Neural cell (in vitro differentiated cells): Measurements from ENCODE around the gene APRT. TPM values are rescaled to one million over a fixed set of nuclear protein-coding genes. Genes with fewer than 3 reads are reported as not detected.

Experiments
- H2AFZ ChIP-seq: fragments of 200-600, 300-800 bp; sonication (generic), shearing (Covaris generic); 2 replicates; pipeline ENCODE4 v1.6.0; 2014; ENCODE audit warnings: low read depth, mild to moderate bottlenecking, antibody characterized with exemption, low read length, moderate library complexity
- H3F3A ChIP-seq: fragments of 200-600 bp; shearing (Covaris generic); 2 replicates; pipeline ENCODE4 v1.6.1; 2016; ENCODE audit warnings: mild to moderate bottlenecking, moderate library complexity, mixed read lengths, antibody characterized with exemption, low read length; ENCODE audit not compliant: insufficient read depth, poor library complexity, severe bottlenecking
- H3K27ac ChIP-seq: fragments of 200-600, 300-800 bp; sonication (generic), shearing (Covaris generic); 2 replicates; pipeline ENCODE4 v1.5.1; 2014; ENCODE audit warnings: mild to moderate bottlenecking, low read length, moderate library complexity
- H3K27me3 ChIP-seq: fragments of 300-800, 200-600 bp; sonication (generic), shearing (Covaris generic); 2 replicates; pipeline ENCODE4 v1.6.0; 2014; ENCODE audit warnings: mild to moderate bottlenecking, low read depth, low read length, moderate library complexity; ENCODE audit not compliant: insufficient read depth
- H3K36me3 ChIP-seq: fragments of 300-800, 200-600 bp; sonication (generic), shearing (Covaris generic); 2 replicates; pipeline ENCODE4 v1.5.1; 2014; ENCODE audit warnings: mild to moderate bottlenecking, antibody characterized with exemption, low read length, moderate library complexity; ENCODE audit not compliant: insufficient read depth
- H3K4me2 ChIP-seq: fragments of 300-800, 200-600 bp; sonication (generic), shearing (Covaris generic); 2 replicates; pipeline ENCODE4 v1.6.0; 2014; ENCODE audit warnings: mild to moderate bottlenecking, low read length
- H3K4me3 ChIP-seq: fragments of 300-800, 200-600 bp; sonication (generic), shearing (Covaris generic); 2 replicates; pipeline ENCODE4 v1.5.1; 2014; ENCODE audit warnings: mild to moderate bottlenecking, low read length, moderate library complexity
- H3K79me2 ChIP-seq: fragments of 200-600 bp; shearing (Covaris generic); replicated peaks from 2 replicates; pipeline ENCODE4 v1.6.0; 2014; ENCODE audit warnings: mild to moderate bottlenecking, low read length, moderate library complexity; ENCODE audit not compliant: insufficient read depth
- H3K9ac ChIP-seq: fragments of 300-800, 200-600 bp; sonication (generic), shearing (Covaris generic); 2 replicates; pipeline ENCODE4 v1.6.1; 2016; ENCODE audit warnings: mild to moderate bottlenecking, low read length, mixed read lengths
- H3K9me2 ChIP-seq: fragments of 200-600 bp; shearing (Covaris generic); 2 replicates; pipeline ENCODE4 v1.6.1; 2016; ENCODE audit warnings: mild to moderate bottlenecking, low read length, mixed read lengths; ENCODE audit not compliant: insufficient read depth
- H3K9me3 ChIP-seq: fragments of 200-600, 300-800 bp; sonication (generic), shearing (Covaris generic); 2 replicates; pipeline ENCODE4 v1.6.1; 2016; ENCODE audit warnings: mild to moderate bottlenecking, mixed run types, low read length, moderate library complexity, mixed read lengths
- H4K20me1 ChIP-seq: fragments of 200-600 bp; shearing (Covaris generic); 2 replicates; pipeline ENCODE4 v1.6.1; 2016; ENCODE audit warnings: mild to moderate bottlenecking, mixed run types; ENCODE audit not compliant: insufficient read depth
- CTCF ChIP-seq: fragments of 450-650 bp; IDR thresholded peaks from 2 replicates; pipeline ENCODE4 v1.5.1; 2014; ENCODE audit warnings: antibody characterized with exemption, mild to moderate bottlenecking, moderate library complexity; ENCODE audit not compliant: poor library complexity, severe bottlenecking
- EP300 ChIP-seq: fragments of 450-650 bp; conservative IDR thresholded peaks from 2 replicates; pipeline ENCODE4 v1.6.1; 2014; ENCODE audit warnings: antibody characterized with exemption, mild to moderate bottlenecking, moderate library complexity; ENCODE audit not compliant: poor library complexity, severe bottlenecking
- EZH2 ChIP-seq: fragments of 200-600, 300-800 bp; shearing (Covaris generic), sonication (generic); IDR thresholded peaks from 2 replicates; pipeline ENCODE4 v1.6.1; 2014; ENCODE audit warnings: antibody characterized with exemption, low read length, borderline replicate concordance, mild to moderate bottlenecking; ENCODE audit not compliant: insufficient read depth, poor library complexity, severe bottlenecking
- MXI1 ChIP-seq: fragments of 450-650 bp; conservative IDR thresholded peaks from 2 replicates; pipeline ENCODE4 v1.6.1; 2014; ENCODE audit warnings: antibody characterized with exemption, mild to moderate bottlenecking; ENCODE audit not compliant: poor library complexity, severe bottlenecking
- POLR2AphosphoS5 ChIP-seq: IDR thresholded peaks from 2 replicates; pipeline ENCODE4 v1.6.1; 2012
- RAD21 ChIP-seq: fragments of 450-650 bp; conservative IDR thresholded peaks from 2 replicates; pipeline ENCODE4 v1.6.1; 2014; ENCODE audit warnings: antibody characterized with exemption, mild to moderate bottlenecking, moderate library complexity
- REST ChIP-seq: IDR thresholded peaks from 2 replicates; pipeline ENCODE4 v1.6.1; 2012; ENCODE audit warnings: borderline replicate concordance
- SMC3 ChIP-seq: fragments of 450-650 bp; conservative IDR thresholded peaks from 2 replicates; pipeline ENCODE4 v1.6.1; 2014; ENCODE audit warnings: antibody characterized with exemption, mild to moderate bottlenecking, moderate library complexity; ENCODE audit not compliant: poor library complexity
- TAF1 ChIP-seq: IDR thresholded peaks from 2 replicates; pipeline ENCODE4 v1.6.1; 2012; ENCODE audit warnings: low read depth
- polyA plus RNA-seq: library from polyadenylated mRNA; depleted of rRNA; stranded (reverse); fragments of >200 nt; gene quantifications from 2 replicates; pipeline ENCODE4 v1.2.3, GENCODE V29; 2014

The APRT gene
- polyA plus RNA-seq, 1 donor from 2014 or later: 52.0 TPM

- H3K9ac ChIP-seq: no peak overlapping the region
Observed at GRCh38 chr16:88783391-88784073, 28.2 kb downstream of the APRT start.

More at GRCh38 chr16:88783391-88784073, 28.2 kb downstream of the APRT start:
- no peak overlapping the region for H3K4me3 ChIP-seq
- H3K27me3 ChIP-seq: peaks cover 34% of the 10 kb centered on the region
- TF ChIP-seq EP300 (no peak), POLR2AphosphoS5 (no peak), TAF1 (no peak), MXI1 (no peak), CTCF (no peak), RAD21 (no peak), EZH2 (no peak), REST (no peak), SMC3 (no peak)
- no peaks in the 10 kb centered on the region for H3F3A ChIP-seq
- no peaks in the 10 kb centered on the region for H3K36me3 ChIP-seq
- no peaks in the 10 kb centered on the region for H3K9me3 ChIP-seq
- H3K27ac ChIP-seq: no peak overlapping the region
- no peaks in the 10 kb centered on the region for H3K9me2 ChIP-seq
- H3K4me2 ChIP-seq: no peak overlapping the region
- no peak overlapping the region for H2AFZ ChIP-seq
- H4K20me1 ChIP-seq: no peaks in the 10 kb centered on the region
- no peaks in the 10 kb centered on the region for H3K79me2 ChIP-seq
